Transverse colon (tissue), 4 donors: ENCODE measurements around the gene IL17F. TPM values are rescaled to one million over a fixed set of nuclear protein-coding genes. Genes with fewer than 3 reads are reported as not detected.
A peak's percentile ranks its signal among the peaks of the same experiment; 100 is the strongest.

Experiments
- DNase-seq: peaks from one replicate; pipeline ENCODE4 v3.0.0-alpha.2; 2019
- H3K27ac ChIP-seq, 4 donors: fragments of 200-600 bp; sonication (generic); 2 replicates each; pipeline ENCODE4 v1.5.1; 2016 to 2018; ENCODE audit warnings: inconsistent platforms in 4 of 4
- H3K27me3 ChIP-seq: fragments of 200-600 bp; sonication (generic); 2 replicates; pipeline ENCODE4 v1.5.1; 2017; ENCODE audit warnings: inconsistent platforms
- H3K36me3 ChIP-seq, 4 donors: fragments of 200-600 bp; sonication (generic); 2 replicates each; pipeline ENCODE4 v1.5.1; 2017 to 2019; ENCODE audit warnings: inconsistent platforms in 4 of 4
- H3K4me1 ChIP-seq, 4 donors: fragments of 200-600 bp; sonication (generic); 2 replicates each; pipeline ENCODE4 v1.5.1; 2017 to 2020; ENCODE audit warnings: inconsistent platforms in 4 of 4
- H3K4me3 ChIP-seq, 4 donors: fragments of 200-600 bp; sonication (generic); 1 replicate in 1 of 4; 2 replicates in 3 of 4; pipeline versions ENCODE4 v1.5.1 to v1.6.1; 2017 to 2019; ENCODE audit warnings: inconsistent platforms in 4 of 4
- H3K9me3 ChIP-seq, 2 donors: fragments of 200-600 bp; sonication (generic); 2 replicates each; pipeline ENCODE4 v1.5.1; 2017 to 2019; ENCODE audit warnings: inconsistent platforms in 2 of 2
- EP300 ChIP-seq: sonication (generic); formaldehyde crosslinking; IDR thresholded peaks from one replicate; pipeline ENCODE4 v1.6.1; 2017; ENCODE audit warnings: antibody characterized with exemption, low read depth
- POLR2A ChIP-seq: fragments of 450-650 bp; IDR thresholded peaks from one replicate; pipeline ENCODE4 v1.6.1; 2016; ENCODE audit warnings: antibody characterized with exemption, mild to moderate bottlenecking, moderate library complexity
- POLR2AphosphoS5 ChIP-seq, 3 donors: sonication (generic); formaldehyde crosslinking; IDR thresholded peaks; one replicate each; pipeline ENCODE4 v1.6.1; 2016; ENCODE audit warnings: antibody characterized with exemption in 3 of 3
- WGBS, 2 donors: methylation state at CpG; one replicate each; pipeline ENCODE4 v1.1.5; 2018; ENCODE audit warnings: low coverage in 1 of 2; 5-methylcytosine and 5-hydroxymethylcytosine counted together
- in situ Hi-C, 4 donors: fragments of 200-750 bp; cut with MboI; loops; one replicate each; pipeline versions ENCODE4 v1.15.0 to v1.15.1; 2017; ENCODE audit warnings: low sequenced_read_pairs in 3 of 4, low pct_ligation_motif_present in 1 of 4, low pct_unique_long_range_greater_than_20kb in 1 of 4
- intact Hi-C: fragments of 100-400 bp; cut with DNase I; formaldehyde crosslinking; loops from one replicate; pipeline ENCODE4 v1.15.1; 2023; ENCODE audit warnings: low total_unique reads
- total RNA-seq, 4 donors: library from RNA; depleted of rRNA; stranded (reverse); fragments of >200 nt; gene quantifications; one replicate each; pipeline ENCODE4 v1.1.0, GENCODE V29; 2016
- TF ChIP-seq, protein P1 (sequence below), 5 experiments: fragments of 200-600 bp in 3 of 5; fragments of 450-650 bp in 2 of 5; sonication (generic) in 3 of 5; IDR thresholded peaks; 1 replicate in 2 of 5; 2 replicates in 3 of 5; pipeline ENCODE4 v1.5.1; 2016 to 2017; ENCODE audit warnings: antibody characterized with exemption in 5 of 5, inconsistent platforms in 3 of 5, mild to moderate bottlenecking in 2 of 5, moderate library complexity in 1 of 5

The IL17F gene
- total RNA-seq, 4 donors from 2014 or later: not detected

DNA sequence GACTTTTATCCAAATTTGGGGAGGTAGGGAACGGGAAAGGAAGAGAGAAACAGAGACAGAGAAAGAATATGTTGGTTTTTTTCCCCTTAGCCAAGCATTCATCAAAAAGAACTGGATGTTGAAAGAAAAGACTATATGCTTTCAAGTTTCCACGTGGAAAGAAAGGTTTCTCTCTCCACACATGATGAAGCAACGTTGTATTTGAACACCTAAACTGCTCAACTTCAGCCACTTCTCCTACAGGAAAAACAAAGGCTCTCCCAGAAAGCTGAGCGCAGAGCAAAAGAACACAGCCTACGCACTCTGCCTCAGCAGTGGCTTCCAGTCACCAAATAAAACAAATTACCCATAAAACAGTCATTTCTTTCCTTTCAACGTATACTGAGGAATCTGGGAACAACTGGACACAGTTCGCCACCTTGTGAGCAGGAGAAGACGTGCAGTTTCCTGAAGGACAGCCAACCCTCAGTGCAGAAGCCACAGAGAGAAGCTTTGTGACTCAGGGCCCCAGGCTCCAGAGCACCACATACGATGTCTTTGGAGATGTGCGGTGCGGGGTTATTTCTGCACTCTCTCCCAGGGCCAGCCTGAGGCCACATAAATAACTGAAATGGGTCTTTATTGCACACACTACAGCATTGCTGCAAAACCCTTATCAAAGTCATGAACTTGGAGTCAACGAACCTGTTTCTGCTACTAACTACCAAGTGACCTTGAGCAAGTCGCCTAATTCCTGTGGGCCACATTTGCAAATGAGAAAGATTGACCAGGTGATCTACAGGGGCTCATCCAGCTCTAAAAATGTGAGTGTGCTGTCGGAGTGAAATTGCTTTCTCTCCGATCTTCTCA is 10.1 kb downstream of the IL17F start:
- no peak overlapping the region for H3K27ac ChIP-seq
- TF ChIP-seq, protein P1, sequence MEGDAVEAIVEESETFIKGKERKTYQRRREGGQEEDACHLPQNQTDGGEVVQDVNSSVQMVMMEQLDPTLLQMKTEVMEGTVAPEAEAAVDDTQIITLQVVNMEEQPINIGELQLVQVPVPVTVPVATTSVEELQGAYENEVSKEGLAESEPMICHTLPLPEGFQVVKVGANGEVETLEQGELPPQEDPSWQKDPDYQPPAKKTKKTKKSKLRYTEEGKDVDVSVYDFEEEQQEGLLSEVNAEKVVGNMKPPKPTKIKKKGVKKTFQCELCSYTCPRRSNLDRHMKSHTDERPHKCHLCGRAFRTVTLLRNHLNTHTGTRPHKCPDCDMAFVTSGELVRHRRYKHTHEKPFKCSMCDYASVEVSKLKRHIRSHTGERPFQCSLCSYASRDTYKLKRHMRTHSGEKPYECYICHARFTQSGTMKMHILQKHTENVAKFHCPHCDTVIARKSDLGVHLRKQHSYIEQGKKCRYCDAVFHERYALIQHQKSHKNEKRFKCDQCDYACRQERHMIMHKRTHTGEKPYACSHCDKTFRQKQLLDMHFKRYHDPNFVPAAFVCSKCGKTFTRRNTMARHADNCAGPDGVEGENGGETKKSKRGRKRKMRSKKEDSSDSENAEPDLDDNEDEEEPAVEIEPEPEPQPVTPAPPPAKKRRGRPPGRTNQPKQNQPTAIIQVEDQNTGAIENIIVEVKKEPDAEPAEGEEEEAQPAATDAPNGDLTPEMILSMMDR (IDR thresholded peaks at IDR 0.05): peak; percentile 35 to 63 (median 51)
- no peak for TF ChIP-seq POLR2A
- peak; percentile 24 for DNase-seq
- no peaks in the 10 kb centered on the region for H3K36me3 ChIP-seq
- no peak overlapping the region for H3K4me3 ChIP-seq
- peaks cover 0 to 7% (median 2%) of the 10 kb centered on the region in 4 donors for H3K4me1 ChIP-seq
- 23 to 32% methylated on average over 6 to 15 of the region's 15 CpGs for WGBS, 2 donors
- in situ Hi-C loops (loop anchor here in 1 of 4 donors (10.0 kb wide), 1 partner anchor 169 kb away; no protein-coding TSS in a partner anchor), intact Hi-C loops (no loop called here)
- H3K9me3 ChIP-seq: no peaks in the 10 kb centered on the region
- no peaks in the 10 kb centered on the region for H3K27me3 ChIP-seq

DNA sequence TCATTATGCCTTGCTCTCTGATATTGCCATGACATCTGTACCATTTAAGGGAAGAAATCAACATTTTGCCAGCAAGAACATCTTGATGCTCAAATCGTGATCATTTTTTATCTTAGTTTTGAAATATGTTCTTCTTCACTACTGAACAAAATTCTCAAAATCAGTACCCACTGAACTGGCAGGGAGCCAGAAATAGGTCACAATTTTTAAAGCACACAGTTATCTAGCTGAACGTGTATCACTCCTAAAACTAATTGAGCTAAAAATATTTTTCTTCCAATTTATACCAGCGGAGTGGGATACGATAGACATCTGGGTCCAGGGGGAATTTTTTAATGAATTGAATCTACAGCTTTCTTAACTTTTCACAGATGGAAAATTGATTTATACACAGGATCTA is 11.3 kb downstream of the IL17F start:
- Histone ChIP-seq H3K4me3 (no peak overlapping the region), H3K36me3 (no peaks in the 10 kb centered on the region), H3K27ac (no peak overlapping the region), H3K27me3 (no peaks in the 10 kb centered on the region), H3K9me3 (no peaks in the 10 kb centered on the region), H3K4me1 (peaks cover 0 to 7% (median 2%) of the 10 kb centered on the region in 4 donors)
- no peak for DNase-seq
- no peak for TF ChIP-seq POLR2AphosphoS5 (IDR thresholded peaks at IDR 0.05)
- TF ChIP-seq, protein P1 (IDR thresholded peaks at IDR 0.05): no peak
- no peak for TF ChIP-seq POLR2A
- TF ChIP-seq EP300: no peak
- intact Hi-C loops: no loop called here
- in situ Hi-C loops: loop anchor here in 1 of 4 donors (10.0 kb wide), 1 partner anchor 168 kb away; no protein-coding TSS in a partner anchor
- WGBS, 2 donors: 65 to 72% methylated on average over 4 of the region's 4 CpGs

DNA sequence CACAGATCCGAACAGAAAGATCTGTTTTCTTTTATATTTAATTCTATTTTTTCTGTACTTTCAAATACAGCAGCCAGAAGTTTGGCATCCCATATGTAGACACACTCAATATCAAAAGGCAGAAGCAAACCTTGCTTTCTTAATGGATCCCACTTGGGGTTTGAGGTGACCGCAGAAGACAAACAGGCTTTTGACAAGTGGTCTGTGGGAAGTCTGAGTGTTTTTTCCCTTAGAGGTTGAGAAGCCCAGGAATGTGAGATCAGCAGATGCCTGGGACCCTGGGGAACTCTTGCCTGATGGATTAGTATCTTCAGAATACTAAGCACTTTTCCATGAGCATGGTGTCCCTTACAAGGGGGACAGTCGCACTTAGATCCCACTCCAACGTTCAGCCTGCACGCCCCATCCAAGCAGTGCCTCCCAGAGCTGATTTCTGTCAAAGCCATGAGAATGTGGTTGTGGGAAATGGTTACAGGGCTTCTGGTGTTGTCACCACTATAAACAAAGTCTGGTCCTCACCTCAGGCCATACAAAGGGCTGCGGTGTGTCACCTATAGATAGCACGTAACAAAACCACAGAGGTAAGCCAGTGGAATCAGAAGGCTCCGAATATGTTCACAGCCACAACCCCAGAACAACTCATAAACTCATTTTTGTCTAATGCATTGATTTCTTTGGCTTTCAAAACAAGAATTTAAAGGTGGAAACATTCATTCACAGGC is 12.7 kb downstream of the IL17F start:
- DNase-seq: no peak
- WGBS, 2 donors: 83 to 84% methylated on average over 4 to 8 of the region's 8 CpGs
- intact Hi-C loops: no loop called here
- Histone ChIP-seq H3K4me3 (no peak overlapping the region), H3K4me1 (peaks cover 0 to 7% (median 2%) of the 10 kb centered on the region in 4 donors), H3K36me3 (no peaks in the 10 kb centered on the region), H3K27ac (no peak overlapping the region), H3K9me3 (no peaks in the 10 kb centered on the region), H3K27me3 (no peaks in the 10 kb centered on the region)
- in situ Hi-C loops: loop anchor here in 1 of 4 donors (10.0 kb wide), 1 partner anchor 167 kb away; no protein-coding TSS in a partner anchor
- TF ChIP-seq EP300 (no peak), POLR2A (no peak), POLR2AphosphoS5 (IDR thresholded peaks at IDR 0.05) (no peak)
- TF ChIP-seq, protein P1 (IDR thresholded peaks at IDR 0.05): no peak

DNA sequence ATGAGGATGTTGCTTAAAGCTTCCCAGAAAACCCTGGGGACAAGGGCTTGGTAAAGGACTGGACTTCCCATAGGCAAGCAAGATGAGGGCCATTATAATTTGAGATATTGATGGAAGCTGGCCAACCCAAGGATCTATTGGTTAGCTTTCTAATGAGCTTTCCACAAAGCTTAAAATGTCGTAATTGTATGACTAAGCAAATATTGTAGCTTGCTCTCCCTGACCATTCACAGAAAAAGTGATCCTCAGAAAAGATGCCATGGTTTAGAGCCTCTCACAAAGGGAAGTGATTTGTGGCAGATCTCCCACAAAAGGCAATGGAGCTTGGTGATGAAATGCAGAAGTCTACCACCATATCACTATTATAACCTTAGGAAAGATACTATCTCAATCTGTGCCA is 13.6 kb downstream of the IL17F start:
- no peak for TF ChIP-seq EP300
- TF ChIP-seq, protein P1 (IDR thresholded peaks at IDR 0.05): no peak
- TF ChIP-seq POLR2AphosphoS5 (IDR thresholded peaks at IDR 0.05): no peak
- no peak for TF ChIP-seq POLR2A
- Histone ChIP-seq H3K4me1 (peaks cover 0 to 7% (median 2%) of the 10 kb centered on the region in 4 donors), H3K4me3 (no peak overlapping the region), H3K27me3 (no peaks in the 10 kb centered on the region), H3K27ac (no peak overlapping the region), H3K9me3 (no peaks in the 10 kb centered on the region), H3K36me3 (no peaks in the 10 kb centered on the region)
- intact Hi-C loops (no loop called here), in situ Hi-C loops (loop anchor here in 1 of 4 donors (10.0 kb wide), 1 partner anchor 166 kb away; no protein-coding TSS in a partner anchor)
- WGBS, 2 donors: 80 to 83% methylated on average over 1 of the region's 1 CpG
- DNase-seq: no peak
